HepG2 (cell line): ENCODE data around the gene INPP4B.

ENCODE experiments used
- EZH2 ChIP-seq: conservative IDR thresholded peaks from 2 replicates; pipeline ENCODE4 v1.6.1; 2012; ENCODE audit warnings: mild to moderate bottlenecking, low read depth, low read length, moderate library complexity
- FOXM1 ChIP-seq: sonication (generic); formaldehyde crosslinking; IDR thresholded peaks from 2 replicates; pipeline ENCODE4 v1.5.0; 2020; ENCODE audit warnings: missing genetic modification reagents
- FOXP4 ChIP-seq: sonication (generic); formaldehyde crosslinking; IDR thresholded peaks from 2 replicates; pipeline ENCODE4 v1.4.0; 2020; ENCODE audit warnings: missing genetic modification reagents
- MIER3 ChIP-seq: IDR thresholded peaks from 2 replicates; pipeline ENCODE4 v1.6.1; 2016; ENCODE audit warnings: missing compliant biosample characterization, borderline replicate concordance
- SMC3 ChIP-seq: IDR thresholded peaks from 2 replicates; pipeline ENCODE4 v1.6.1; 2011; ENCODE audit warnings: low read length, improper control_type of control experiment
- ZBTB8A ChIP-seq: sonication (generic); formaldehyde crosslinking; IDR thresholded peaks from 2 replicates; pipeline ENCODE4 v1.4.0; 2020; ENCODE audit warnings: mild to moderate bottlenecking, low read depth, missing genetic modification reagents, borderline replicate concordance
- ZFP37 ChIP-seq: sonication (generic); formaldehyde crosslinking; IDR thresholded peaks from 2 replicates; pipeline ENCODE4 v1.4.0; 2020; ENCODE audit warnings: missing genetic modification reagents, borderline replicate concordance
- ZNF180 ChIP-seq: sonication (generic); formaldehyde crosslinking; IDR thresholded peaks from 2 replicates; pipeline ENCODE4 v1.4.0; 2020; ENCODE audit warnings: low read depth, missing genetic modification reagents, borderline replicate concordance

GRCh38 chr4:142452161-142452855 is 393.8 kb downstream of the INPP4B start:
- TF ChIP-seq MIER3 (CRISPR knock-in tag) (no peak), SMC3 (no peak), ZFP37 (no peak), FOXP4 (CRISPR knock-in tag) (no peak), ZNF180 (CRISPR knock-in tag) (no peak), ZBTB8A (CRISPR knock-in tag) (no peak), FOXM1 (CRISPR knock-in tag) (no peak), EZH2 (no peak)
